GM19452 (cell line): ENCODE data around the gene ARID3A.

Experiments
- ATAC-seq: cut with Tn5 transposase; IDR thresholded peaks from one replicate; pipeline ENCODE4 v1.9.1; 2021; ENCODE audit not compliant: unreplicated experiment

The ARID3A gene

GRCh38 chr19:960601-960938 is 34.7 kb downstream of the ARID3A start:
- no peak for ATAC-seq

DNA sequence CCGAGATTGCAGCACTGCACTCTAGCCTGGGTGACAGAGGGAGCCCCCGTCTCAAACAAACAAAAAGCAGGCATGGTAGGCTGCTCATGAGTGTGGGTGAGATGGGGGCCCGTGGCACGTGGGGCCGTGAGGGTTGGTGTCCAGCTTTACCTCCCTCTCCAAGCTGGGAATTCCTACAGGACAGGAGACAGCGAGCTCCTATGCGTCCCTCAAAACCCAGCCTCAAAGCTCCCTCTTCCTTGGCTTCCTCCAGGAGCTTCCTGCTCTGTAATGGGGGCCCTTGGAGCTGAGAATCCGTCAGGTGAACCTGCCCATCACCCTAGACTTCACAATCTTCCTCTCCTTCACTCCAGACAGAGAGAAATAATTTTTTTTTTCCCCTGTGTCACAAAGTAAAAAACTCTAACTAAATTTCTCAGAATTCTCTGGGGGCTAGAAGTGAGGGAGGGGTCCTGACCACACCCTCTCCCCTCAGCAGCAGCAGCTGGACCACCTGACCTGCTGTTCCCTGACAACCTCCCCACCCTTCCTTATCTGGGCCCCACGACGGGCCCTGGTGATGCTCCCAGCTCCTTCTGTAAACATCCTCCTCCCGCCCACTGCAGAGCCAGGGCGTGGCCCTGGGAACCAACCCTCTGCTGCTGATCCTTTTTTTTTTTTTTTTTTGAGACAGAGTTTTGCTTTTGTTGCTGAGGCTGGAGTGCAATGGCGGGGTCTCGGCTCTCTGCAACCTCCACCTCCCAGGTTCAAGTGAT is 36.2 kb downstream of the ARID3A start:
- no peak for ATAC-seq

DNA sequence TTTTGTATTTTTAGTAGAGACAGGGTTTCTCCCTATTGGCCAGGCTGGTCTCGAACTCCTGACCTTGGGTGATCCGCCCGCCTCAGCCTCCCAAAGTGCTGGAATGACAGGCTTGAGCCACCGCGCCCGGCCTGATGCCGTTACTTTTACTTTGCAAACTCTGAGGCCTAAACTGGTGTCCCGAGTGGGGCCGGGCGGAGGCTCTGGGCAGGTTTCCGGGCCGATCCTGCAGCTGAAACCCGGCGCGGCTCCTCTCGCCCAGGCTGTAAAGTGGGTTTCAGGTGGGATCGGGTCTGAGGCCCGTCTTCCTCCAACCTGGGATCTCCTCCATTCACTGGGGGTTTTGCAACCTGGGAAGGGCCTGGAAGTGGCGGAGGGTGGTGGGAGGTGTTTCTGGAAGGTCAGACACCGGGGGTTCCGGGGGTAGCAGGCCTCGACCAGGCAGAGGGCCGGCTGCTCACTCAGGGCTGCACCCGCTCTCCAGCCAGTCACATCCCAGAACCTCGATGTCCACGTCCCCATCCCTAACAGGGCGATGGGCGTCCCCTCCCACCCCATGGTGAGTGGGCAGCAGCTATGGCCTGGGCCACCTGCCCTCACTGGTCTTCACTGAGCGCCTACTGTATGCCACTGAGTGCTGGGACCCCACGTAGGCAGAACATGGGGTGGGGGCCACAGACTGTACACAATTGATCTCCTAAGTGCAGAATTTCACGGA is 37.0 kb downstream of the ARID3A start:
- ATAC-seq, result no peak

GRCh38 chr19:963486-963951 is 37.7 kb downstream of the ARID3A start:
- ATAC-seq, result no peak

- ATAC-seq, result no peak
Observed at GRCh38 chr19:964116-964520, 38.3 kb downstream of the ARID3A start.

GRCh38 chr19:964761-965694 is 39.2 kb downstream of the ARID3A start:
- ATAC-seq, result no peak

DNA sequence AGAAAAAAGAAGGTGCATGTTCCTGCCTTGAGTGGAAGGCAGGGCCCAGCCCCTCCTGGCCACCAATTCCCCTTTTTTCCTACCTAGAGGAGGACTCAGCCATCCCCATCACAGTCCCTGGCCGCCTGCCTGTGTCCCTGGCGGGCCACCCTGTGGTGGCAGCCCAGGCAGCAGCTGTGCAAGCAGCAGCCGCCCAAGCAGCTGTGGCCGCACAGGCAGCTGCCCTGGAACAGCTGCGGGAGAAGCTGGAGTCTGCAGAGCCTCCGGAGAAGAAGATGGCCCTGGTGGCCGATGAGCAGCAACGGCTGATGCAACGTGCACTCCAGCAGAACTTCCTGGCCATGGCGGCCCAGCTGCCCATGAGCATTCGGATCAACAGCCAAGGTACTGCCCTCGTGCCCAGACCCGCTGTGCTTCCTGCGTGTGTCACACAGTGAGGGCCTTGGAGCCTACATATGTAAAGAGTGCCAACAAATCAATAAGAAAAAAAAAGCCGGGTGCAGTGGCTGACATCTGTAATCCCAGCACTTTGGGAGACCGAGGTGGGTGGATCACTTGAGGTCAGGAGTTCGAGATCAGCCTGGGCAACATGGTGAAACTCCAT is 40.8 kb downstream of the ARID3A start:
- ATAC-seq, result no peak

- no peak for ATAC-seq
Observed at GRCh38 chr19:970695-971094, 44.9 kb downstream of the ARID3A start.

DNA sequence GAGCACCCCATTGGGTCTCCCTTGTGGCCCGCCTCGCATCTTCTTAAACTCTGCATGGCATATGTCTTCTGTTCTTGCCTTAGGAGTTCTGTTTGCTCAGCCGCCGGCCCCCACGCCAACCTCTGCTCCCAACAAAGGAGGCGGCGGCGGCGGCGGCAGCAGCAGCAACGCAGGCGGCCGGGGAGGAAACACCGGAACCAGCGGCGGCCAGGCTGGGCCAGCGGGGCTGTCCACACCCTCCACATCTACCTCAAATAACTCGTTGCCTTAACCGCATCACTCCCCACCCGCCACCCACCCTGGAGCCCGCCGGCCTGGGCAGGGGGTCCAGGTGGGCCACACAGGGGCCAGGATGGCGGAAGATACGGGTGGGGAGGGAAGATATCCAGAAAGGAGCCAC is 46.0 kb downstream of the ARID3A start:
- no peak for ATAC-seq

- ATAC-seq, result no peak
Observed at GRCh38 chr19:972281-972680, 46.4 kb downstream of the ARID3A start.

- no peak for ATAC-seq
Observed at GRCh38 chr19:973726-974563, 48.1 kb downstream of the ARID3A start.

GRCh38 chr19:974564-975257 is 48.9 kb downstream of the ARID3A start:
- no peak for ATAC-seq

- no peak for ATAC-seq
Observed at GRCh38 chr19:976476-976875, 50.6 kb downstream of the ARID3A start.

GRCh38 chr19:977058-977464 is 51.2 kb downstream of the ARID3A start:
- ATAC-seq, result no peak

- no peak for ATAC-seq
Observed at GRCh38 chr19:979318-979741, 53.5 kb downstream of the ARID3A start.

- ATAC-seq, result no peak
Observed at GRCh38 chr19:980133-980998, 54.5 kb downstream of the ARID3A start.

DNA sequence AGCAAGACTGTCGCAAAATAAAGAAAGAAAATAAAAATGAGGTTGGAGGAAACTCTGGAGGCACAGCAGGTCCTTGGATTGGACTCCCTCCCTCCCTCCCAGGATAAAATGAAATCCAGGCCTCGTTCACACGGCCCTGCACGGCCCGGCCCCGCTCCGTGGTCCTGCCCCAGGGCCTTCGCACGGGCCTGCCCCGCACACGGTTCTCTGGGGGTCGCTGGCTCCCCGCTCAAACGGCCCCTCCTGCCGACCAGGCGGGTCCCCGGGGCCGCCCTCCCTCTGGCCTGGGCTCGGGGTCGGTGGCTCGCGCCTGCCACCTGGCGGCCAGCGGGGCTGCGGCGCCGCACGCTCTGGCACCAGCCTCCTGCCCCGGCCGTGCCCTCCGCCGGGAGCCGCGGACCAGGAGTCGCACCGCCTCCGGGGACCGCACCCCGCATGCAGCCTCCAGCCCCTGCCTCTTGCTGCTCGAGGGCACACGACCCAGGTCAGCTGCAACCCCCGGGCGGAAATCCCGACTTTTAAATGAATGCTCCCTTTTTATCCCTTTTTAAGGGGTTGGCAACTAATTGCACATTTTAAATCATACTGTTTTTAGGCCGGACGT is 56.8 kb downstream of the ARID3A start:
- ATAC-seq, result peak; percentile 56
